GM12874 (cell line): ENCODE measurements around the gene TMPRSS11B.

ENCODE experiments used
- TF ChIP-seq, protein P1 (sequence below): IDR thresholded peaks from 2 replicates; pipeline ENCODE4 v1.5.1; 2011; ENCODE audit warnings: low read depth, mild to moderate bottlenecking, control low read depth, low read length, moderate library complexity; ENCODE audit not compliant: insufficient read depth

TMPRSS11B gene

DNA sequence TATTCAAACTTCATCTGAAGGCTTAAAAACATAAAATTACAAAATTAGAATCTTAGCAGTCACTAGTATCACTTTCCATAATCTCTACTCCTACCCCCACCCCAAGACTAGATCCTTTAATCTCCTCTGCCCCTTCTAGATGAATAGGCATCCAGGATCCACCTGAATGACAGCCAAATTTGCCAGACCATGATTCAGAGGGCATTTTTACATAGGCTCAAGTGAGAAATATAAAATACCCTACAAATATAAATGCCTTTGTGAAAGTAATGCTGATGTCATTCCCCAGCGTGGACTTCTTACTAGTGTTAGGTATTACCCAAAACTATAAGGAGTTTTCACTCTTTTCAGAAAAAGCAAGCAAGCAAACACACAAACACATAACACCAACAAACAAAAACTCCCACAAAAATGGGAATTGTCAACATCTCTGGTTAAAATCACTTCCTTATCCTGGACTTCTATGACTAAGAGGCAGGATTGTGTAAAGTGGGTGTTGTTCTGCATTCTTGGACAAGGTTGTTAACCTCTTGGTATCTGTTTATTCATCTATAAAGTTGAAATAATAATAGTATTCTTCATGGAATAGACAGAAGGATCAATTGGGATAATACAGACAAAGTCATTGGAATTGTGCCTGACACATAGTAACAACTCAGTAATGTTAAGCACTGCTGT is 64.5 kb downstream of the TMPRSS11B start:
- TF ChIP-seq, protein P1, sequence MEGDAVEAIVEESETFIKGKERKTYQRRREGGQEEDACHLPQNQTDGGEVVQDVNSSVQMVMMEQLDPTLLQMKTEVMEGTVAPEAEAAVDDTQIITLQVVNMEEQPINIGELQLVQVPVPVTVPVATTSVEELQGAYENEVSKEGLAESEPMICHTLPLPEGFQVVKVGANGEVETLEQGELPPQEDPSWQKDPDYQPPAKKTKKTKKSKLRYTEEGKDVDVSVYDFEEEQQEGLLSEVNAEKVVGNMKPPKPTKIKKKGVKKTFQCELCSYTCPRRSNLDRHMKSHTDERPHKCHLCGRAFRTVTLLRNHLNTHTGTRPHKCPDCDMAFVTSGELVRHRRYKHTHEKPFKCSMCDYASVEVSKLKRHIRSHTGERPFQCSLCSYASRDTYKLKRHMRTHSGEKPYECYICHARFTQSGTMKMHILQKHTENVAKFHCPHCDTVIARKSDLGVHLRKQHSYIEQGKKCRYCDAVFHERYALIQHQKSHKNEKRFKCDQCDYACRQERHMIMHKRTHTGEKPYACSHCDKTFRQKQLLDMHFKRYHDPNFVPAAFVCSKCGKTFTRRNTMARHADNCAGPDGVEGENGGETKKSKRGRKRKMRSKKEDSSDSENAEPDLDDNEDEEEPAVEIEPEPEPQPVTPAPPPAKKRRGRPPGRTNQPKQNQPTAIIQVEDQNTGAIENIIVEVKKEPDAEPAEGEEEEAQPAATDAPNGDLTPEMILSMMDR, result no peak

DNA sequence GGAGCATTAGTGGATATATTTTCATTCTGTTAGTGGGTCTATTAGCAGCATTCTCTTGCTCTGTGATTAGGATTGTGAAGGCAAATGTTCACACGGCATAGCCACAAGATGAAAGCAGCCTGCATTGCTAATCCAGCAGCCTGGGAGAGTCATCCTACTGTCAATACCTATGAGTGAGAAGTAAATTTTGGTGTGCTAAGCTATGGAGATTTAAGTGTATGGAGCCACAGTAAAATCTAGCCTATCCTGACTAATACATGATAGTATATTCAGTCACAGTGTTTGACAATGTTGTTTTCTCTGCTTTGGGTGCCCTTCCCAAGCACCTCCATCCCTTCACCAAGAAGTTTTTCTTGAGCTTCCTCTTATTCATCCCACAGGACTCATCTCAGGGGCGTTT is 68.6 kb downstream of the TMPRSS11B start:
- TF ChIP-seq, protein P1, result no peak
